Breast epithelium (tissue), 4 donors: ENCODE data around the gene TRIM52. TPM values are rescaled to one million over a fixed set of nuclear protein-coding genes. Genes with fewer than 3 reads are reported as not detected.
"Not testable (repeated sequence)": the region's sequence is repeated elsewhere in the genome, so short reads cannot be mapped to it uniquely, and the experiment has no call there.

Source experiments
- DNase-seq, 2 donors: peaks; one replicate each; pipeline ENCODE4 v3.0.0-alpha.2; 2019; ENCODE audit warnings: low spot score in 2 of 2
- H3K27ac ChIP-seq, 2 donors: fragments of 200-600 bp; sonication (generic) in 1 of 2; one replicate each; pipeline ENCODE4 v1.5.1; 2016 to 2019; ENCODE audit warnings: mild to moderate bottlenecking in 1 of 2
- H3K27me3 ChIP-seq, 2 donors: fragments of 200-600 bp; sonication (generic) in 1 of 2; one replicate each; pipeline versions ENCODE4 v1.5.1 to v1.6.0; 2017 to 2019; ENCODE audit warnings: control low read depth in 1 of 2, mild to moderate bottlenecking in 1 of 2
- H3K36me3 ChIP-seq: fragments of 200-600 bp; one replicate; pipeline ENCODE4 v1.5.1; 2019
- H3K4me1 ChIP-seq, 2 donors: fragments of 200-600 bp; sonication (generic); one replicate each; pipeline ENCODE4 v1.5.1; 2016 to 2019; ENCODE audit warnings: control low read depth in 1 of 2
- H3K4me3 ChIP-seq, 3 donors: fragments of 200-600 bp; sonication (generic); 1 replicate in 2 of 3; 2 replicates in 1 of 3; pipeline ENCODE4 v1.5.1; 2016 to 2019; ENCODE audit warnings: mild to moderate bottlenecking in 3 of 3, moderate library complexity in 2 of 3
- H3K9me3 ChIP-seq, 2 donors: fragments of 200-600 bp; sonication (generic) in 1 of 2; one replicate each; pipeline ENCODE4 v1.5.1; 2016 to 2019; ENCODE audit warnings: control low read depth in 1 of 2
- POLR2A ChIP-seq: fragments of 450-650 bp; IDR thresholded peaks from one replicate; pipeline ENCODE4 v1.6.1; 2016; ENCODE audit warnings: antibody characterized with exemption, mild to moderate bottlenecking, moderate library complexity
- POLR2AphosphoS5 ChIP-seq, 3 donors: sonication (generic); formaldehyde crosslinking; IDR thresholded peaks; one replicate each; pipeline ENCODE4 v1.6.1; 2017; ENCODE audit warnings: antibody characterized with exemption in 3 of 3
- intact Hi-C: fragments of 100-400 bp; cut with DNase I; formaldehyde crosslinking; loops from one replicate; pipeline ENCODE4 v1.15.1; 2023; ENCODE audit warnings: low total_unique reads
- total RNA-seq, 3 donors: library from RNA; depleted of rRNA; stranded (reverse); fragments of >200 nt; gene quantifications; one replicate each; pipeline ENCODE4 v1.1.0, GENCODE V29; 2016
- TF ChIP-seq, protein P1 (sequence below), 3 donors: fragments of 450-650 bp; IDR thresholded peaks; one replicate each; pipeline ENCODE4 v1.5.1; 2016 to 2017; ENCODE audit warnings: antibody characterized with exemption in 3 of 3, mild to moderate bottlenecking in 3 of 3, moderate library complexity in 3 of 3

TRIM52 gene
- total RNA-seq, 3 donors from 2014 or later = 12.8 to 18.6 (median 18.4) TPM

GRCh38 chr5:181281984-181282316 is 21.0 kb upstream of the TRIM52 start:
- Histone ChIP-seq H3K9me3 (no peaks in the 10 kb centered on the region), H3K36me3 (no peaks in the 10 kb centered on the region), H3K4me3 (no peak overlapping the region), H3K4me1 (no peaks in the 10 kb centered on the region), H3K27me3 (no peaks in the 10 kb centered on the region), H3K27ac (no peak overlapping the region)
- no peak for TF ChIP-seq POLR2AphosphoS5 (IDR thresholded peaks at IDR 0.05)
- TF ChIP-seq, protein P1, sequence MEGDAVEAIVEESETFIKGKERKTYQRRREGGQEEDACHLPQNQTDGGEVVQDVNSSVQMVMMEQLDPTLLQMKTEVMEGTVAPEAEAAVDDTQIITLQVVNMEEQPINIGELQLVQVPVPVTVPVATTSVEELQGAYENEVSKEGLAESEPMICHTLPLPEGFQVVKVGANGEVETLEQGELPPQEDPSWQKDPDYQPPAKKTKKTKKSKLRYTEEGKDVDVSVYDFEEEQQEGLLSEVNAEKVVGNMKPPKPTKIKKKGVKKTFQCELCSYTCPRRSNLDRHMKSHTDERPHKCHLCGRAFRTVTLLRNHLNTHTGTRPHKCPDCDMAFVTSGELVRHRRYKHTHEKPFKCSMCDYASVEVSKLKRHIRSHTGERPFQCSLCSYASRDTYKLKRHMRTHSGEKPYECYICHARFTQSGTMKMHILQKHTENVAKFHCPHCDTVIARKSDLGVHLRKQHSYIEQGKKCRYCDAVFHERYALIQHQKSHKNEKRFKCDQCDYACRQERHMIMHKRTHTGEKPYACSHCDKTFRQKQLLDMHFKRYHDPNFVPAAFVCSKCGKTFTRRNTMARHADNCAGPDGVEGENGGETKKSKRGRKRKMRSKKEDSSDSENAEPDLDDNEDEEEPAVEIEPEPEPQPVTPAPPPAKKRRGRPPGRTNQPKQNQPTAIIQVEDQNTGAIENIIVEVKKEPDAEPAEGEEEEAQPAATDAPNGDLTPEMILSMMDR (IDR thresholded peaks at IDR 0.05) = no peak
- TF ChIP-seq POLR2A = no peak
- intact Hi-C loops = no loop called here
- DNase-seq = no peak

- no peak for TF ChIP-seq POLR2AphosphoS5 (IDR thresholded peaks at IDR 0.05)
- TF ChIP-seq POLR2A = no peak
- TF ChIP-seq, protein P1 (IDR thresholded peaks at IDR 0.05) = no peak
- no peak for DNase-seq
- H3K4me1 ChIP-seq = no peaks in the 10 kb centered on the region
Observed at GRCh38 chr5:181281077-181281983, 20.4 kb upstream of the TRIM52 start.

DNA sequence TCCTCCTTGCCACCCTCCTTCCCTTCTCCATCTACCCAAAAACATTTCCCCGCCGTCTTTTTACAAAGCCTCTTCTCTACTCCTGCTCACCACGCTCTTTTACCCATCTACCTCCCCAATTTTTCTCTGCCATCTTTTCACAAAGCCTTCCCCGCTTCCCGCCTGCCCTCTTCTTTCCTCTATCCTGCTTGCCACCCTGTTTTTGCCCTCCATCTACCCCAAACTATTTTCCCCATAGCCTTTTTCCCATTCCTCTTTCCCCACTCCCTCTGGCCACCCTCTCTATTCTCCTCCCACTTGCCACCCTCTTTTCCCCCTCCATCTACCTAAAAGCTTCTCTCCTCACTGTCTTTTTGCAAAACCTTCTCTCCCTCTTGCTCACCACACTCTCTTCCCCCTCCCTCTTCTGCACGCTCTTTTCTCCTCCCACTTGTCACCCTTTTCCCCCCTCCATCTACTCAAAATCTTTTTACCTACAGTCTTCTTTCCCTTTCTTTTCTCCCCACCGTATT is 19.4 kb upstream of the TRIM52 start:
- H3K4me1 ChIP-seq = no peaks in the 10 kb centered on the region
- no peak for TF ChIP-seq POLR2A
- TF ChIP-seq POLR2AphosphoS5 (IDR thresholded peaks at IDR 0.05) = no peak
- TF ChIP-seq, protein P1 (IDR thresholded peaks at IDR 0.05) = no peak
- intact Hi-C loops = no loop called here
- H3K4me3 ChIP-seq = no peak overlapping the region
- no peaks in the 10 kb centered on the region for H3K9me3 ChIP-seq
- H3K27ac ChIP-seq = no peak overlapping the region
- H3K36me3 ChIP-seq = no peaks in the 10 kb centered on the region
- no peaks in the 10 kb centered on the region for H3K27me3 ChIP-seq
- no peak for DNase-seq

More at GRCh38 chr5:181281077-181281983, 20.4 kb upstream of the TRIM52 start:
- Histone ChIP-seq H3K4me3 (no peak overlapping the region), H3K27ac (no peak overlapping the region), H3K27me3 (no peaks in the 10 kb centered on the region), H3K9me3 (no peaks in the 10 kb centered on the region), H3K36me3 (no peaks in the 10 kb centered on the region)
- intact Hi-C loops = no loop called here

GRCh38 chr5:181273433-181273744 is 12.4 kb upstream of the TRIM52 start:
- H3K36me3 ChIP-seq, H3K4me1 ChIP-seq, DNase-seq, intact Hi-C loops, H3K27me3 ChIP-seq, H3K4me3 ChIP-seq, H3K9me3 ChIP-seq, H3K27ac ChIP-seq: not testable (repeated sequence)

- peaks cover 3% of the 10 kb centered on the region for H3K36me3 ChIP-seq
- no peak for DNase-seq
- H3K4me1 ChIP-seq = no peaks in the 10 kb centered on the region
- TF ChIP-seq, protein P1 (IDR thresholded peaks at IDR 0.05) = no peak
- TF ChIP-seq POLR2AphosphoS5 (IDR thresholded peaks at IDR 0.05) (no peak), POLR2A (no peak)
- H3K4me3 ChIP-seq = no peak overlapping the region
- intact Hi-C loops = no loop called here
- H3K27ac ChIP-seq = no peak overlapping the region
- H3K9me3 ChIP-seq = no peaks in the 10 kb centered on the region
- H3K27me3 ChIP-seq = no peaks in the 10 kb centered on the region
Observed at GRCh38 chr5:181271081-181271480, 10.1 kb upstream of the TRIM52 start.

DNA sequence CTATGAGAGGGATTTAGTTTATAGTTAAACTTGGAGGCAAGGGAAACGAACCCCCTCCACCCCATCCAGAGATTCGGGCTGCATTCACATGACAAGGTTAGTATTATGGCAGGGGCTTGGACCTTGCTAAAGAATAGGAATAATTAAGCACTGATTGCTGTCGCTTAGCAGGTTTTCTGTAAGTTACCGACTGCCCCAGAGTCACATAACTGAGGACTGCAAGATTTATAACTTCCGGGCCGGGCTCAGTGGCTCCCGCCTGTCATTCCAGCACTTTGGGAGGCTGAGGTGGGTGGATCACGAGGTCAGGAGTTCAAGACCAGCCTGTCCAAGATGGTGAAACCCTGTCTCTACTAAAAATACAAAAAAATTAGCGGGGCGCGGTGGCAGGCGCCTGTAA is 7.0 kb upstream of the TRIM52 start:
- H3K4me1 ChIP-seq, intact Hi-C loops, H3K36me3 ChIP-seq, DNase-seq, H3K4me3 ChIP-seq, H3K27ac ChIP-seq, H3K27me3 ChIP-seq, H3K9me3 ChIP-seq: not testable (repeated sequence)

DNA sequence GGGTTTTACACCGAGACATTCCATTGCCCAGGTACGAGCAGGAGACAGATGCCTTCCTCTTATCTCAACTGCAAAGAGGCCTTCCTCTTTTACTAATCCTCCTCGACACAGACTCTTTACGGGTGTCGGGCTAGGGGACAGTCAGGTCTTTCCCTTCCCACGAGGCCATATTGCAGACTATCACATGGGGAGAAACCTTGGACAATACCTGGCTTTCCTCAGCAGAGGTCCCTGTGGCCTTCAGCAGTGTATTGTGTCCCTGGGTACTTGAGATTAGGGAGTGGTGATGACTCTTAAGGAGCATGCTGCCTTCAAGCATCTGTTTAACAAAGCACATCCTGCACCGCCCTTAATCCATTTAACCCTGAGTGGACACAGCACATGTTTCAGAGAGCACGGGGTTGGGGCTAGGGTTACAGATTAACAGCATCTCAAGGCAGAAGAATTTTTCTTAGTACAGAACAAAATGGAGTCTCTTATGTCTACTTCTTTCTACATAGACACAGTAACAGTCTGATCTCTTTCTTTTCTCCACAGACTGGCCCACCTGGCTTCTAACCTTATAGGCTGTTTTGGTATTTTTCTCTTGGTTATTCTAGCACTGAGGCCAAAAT is 6.5 kb upstream of the TRIM52 start:
- H3K27me3 ChIP-seq, H3K4me3 ChIP-seq, H3K9me3 ChIP-seq, H3K4me1 ChIP-seq, H3K27ac ChIP-seq, DNase-seq, intact Hi-C loops, H3K36me3 ChIP-seq: not testable (repeated sequence)
